ENCODE measurements around the gene METTL15. TPM values are rescaled to one million over a fixed set of nuclear protein-coding genes. Genes with fewer than 3 reads are reported as not detected.

The METTL15 gene
- total RNA-seq, 2 donors from 2014 or later = 8.8 to 16.8 TPM

DNA sequence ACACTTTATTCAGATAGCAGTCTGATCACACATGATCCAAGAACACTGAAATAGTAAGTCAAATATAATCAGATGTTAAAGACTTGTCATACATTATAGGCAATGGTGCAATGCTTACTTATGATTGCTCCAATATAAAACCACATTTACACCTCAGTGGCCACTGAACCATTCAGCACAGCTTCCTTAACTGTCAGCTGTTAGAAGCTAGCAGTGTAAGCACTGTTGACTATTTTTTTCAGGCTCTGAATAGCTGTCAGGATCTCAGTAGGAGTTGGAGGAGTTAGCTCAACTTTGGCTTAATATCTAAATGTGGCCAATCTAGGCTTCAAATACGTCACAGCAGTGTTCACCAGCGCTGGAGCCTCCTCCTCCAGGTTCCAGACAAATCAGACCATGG is 36.6 kb downstream of the METTL15 start:
- Histone ChIP-seq H3K9me3 (no peaks in the 10 kb centered on the region), H3K4me3 (no peak overlapping the region), H3K36me3 (no peaks in the 10 kb centered on the region), H3K4me1 (replicated peaks) (no peaks in the 10 kb centered on the region), H3K27me3 (replicated peaks; ENCODE audit: insufficient read depth) (no peaks in the 10 kb centered on the region), H3K27ac (no peak overlapping the region)
- 100% methylated on average over 2 of the region's 2 CpGs for WGBS
- no peak for DNase-seq (ENCODE audit: low spot score)
- TF ChIP-seq CTCF (IDR thresholded peaks at IDR 0.05) (no peak), POLR2AphosphoS5 (IDR thresholded peaks at IDR 0.05) (no peak), POLR2A (IDR thresholded peaks at IDR 0.05) (no peak)
- intact Hi-C loops (cut with DNase I) = no loop called here

DNA sequence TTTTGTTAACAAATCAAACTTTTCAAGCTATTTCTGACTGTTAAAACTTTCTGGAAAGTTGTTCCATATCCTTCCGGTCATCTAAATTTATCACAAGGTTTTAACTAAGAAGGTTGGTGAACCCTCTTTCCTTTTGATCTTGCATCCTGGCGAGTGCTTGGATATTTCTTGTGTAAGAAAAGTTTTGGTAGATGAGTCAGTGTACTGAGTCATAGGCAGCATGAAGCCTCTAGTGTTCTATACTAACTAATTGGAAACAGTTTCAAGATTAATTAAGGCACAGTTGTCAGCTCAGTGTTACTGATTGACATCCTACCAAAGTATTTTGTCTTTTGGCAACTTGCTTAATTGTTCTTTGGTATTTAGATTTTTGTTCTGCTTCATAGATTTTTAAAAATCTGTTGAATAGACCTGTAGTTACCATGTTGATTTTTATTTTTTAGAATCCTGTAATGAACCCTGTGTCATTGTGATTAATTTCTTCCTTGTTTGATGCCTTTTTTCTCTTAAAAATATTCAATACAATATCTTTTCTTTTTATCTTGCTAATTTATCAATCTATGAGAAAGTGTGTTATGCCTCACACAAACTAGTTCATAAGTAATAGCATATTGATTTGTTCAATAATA is 38.0 kb downstream of the METTL15 start:
- Histone ChIP-seq H3K27me3 (replicated peaks; ENCODE audit: insufficient read depth) (no peaks in the 10 kb centered on the region), H3K4me1 (replicated peaks) (no peaks in the 10 kb centered on the region), H3K36me3 (no peaks in the 10 kb centered on the region), H3K9me3 (no peaks in the 10 kb centered on the region), H3K4me3 (no peak overlapping the region), H3K27ac (no peak overlapping the region)
- TF ChIP-seq POLR2A (IDR thresholded peaks at IDR 0.05) (no peak), CTCF (IDR thresholded peaks at IDR 0.05) (no peak), POLR2AphosphoS5 (IDR thresholded peaks at IDR 0.05) (no peak)
- intact Hi-C loops (cut with DNase I) = no loop called here
- 78% methylated on average over 2 of the region's 2 CpGs for WGBS
- no peak for DNase-seq (ENCODE audit: low spot score)

DNA sequence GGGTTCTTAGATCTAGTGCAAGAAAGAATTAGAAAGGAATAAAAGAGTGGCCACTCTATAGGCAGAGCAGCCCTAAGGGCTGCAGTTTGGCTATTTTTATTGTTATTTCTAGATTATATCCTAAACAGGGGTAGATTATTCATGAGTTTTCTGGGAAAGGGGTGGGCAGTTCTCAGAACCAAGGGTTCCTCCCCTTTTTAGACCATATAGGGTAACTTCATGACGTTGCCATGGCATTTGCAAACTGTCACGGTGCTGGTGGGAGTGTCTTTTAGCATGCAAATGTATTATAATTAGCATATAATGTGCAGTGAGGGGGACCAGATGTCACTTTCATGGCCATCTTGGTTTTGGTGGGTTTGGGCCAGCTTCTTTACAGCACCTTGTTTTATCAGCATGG is 44.6 kb downstream of the METTL15 start:
- intact Hi-C loops (cut with DNase I) = no loop called here
- WGBS = 98% methylated on average over 2 of the region's 2 CpGs
- Histone ChIP-seq H3K27ac (no peak overlapping the region), H3K4me1 (replicated peaks) (no peaks in the 10 kb centered on the region), H3K4me3 (no peak overlapping the region), H3K36me3 (no peaks in the 10 kb centered on the region), H3K27me3 (replicated peaks; ENCODE audit: insufficient read depth) (no peaks in the 10 kb centered on the region), H3K9me3 (no peaks in the 10 kb centered on the region)
- no peak for DNase-seq (ENCODE audit: low spot score)
- no peak for TF ChIP-seq CTCF (IDR thresholded peaks at IDR 0.05)
- no peak for TF ChIP-seq POLR2AphosphoS5 (IDR thresholded peaks at IDR 0.05)
- no peak for TF ChIP-seq POLR2A (IDR thresholded peaks at IDR 0.05)

DNA sequence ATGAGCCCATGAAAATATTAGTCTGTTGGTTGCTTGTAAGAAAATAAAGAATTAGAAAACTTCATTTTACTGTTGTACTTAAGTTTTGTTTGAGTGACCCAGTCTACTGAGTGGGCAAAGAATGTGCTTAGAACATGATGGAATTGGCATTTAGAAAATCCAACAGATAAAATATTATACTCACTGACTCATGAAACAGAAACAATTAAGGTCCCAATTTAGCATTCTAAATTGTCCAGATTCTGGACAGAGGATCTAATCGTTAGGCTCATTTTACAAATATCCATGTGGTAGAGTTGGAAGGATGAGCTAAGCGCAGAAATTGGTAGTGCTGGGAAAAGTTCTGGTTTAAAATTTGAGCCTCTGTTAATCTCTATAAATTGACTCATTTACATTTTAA is 45.4 kb downstream of the METTL15 start:
- Histone ChIP-seq H3K4me1 (replicated peaks) (no peaks in the 10 kb centered on the region), H3K4me3 (no peak overlapping the region), H3K27ac (no peak overlapping the region), H3K27me3 (replicated peaks; ENCODE audit: insufficient read depth) (no peaks in the 10 kb centered on the region), H3K9me3 (no peaks in the 10 kb centered on the region), H3K36me3 (no peaks in the 10 kb centered on the region)
- intact Hi-C loops (cut with DNase I) = no loop called here
- WGBS = 88% methylated on average over 2 of the region's 2 CpGs
- TF ChIP-seq POLR2AphosphoS5 (IDR thresholded peaks at IDR 0.05) = no peak
- no peak for TF ChIP-seq CTCF (IDR thresholded peaks at IDR 0.05)
- TF ChIP-seq POLR2A (IDR thresholded peaks at IDR 0.05) = no peak
- DNase-seq (ENCODE audit: low spot score) = no peak

DNA sequence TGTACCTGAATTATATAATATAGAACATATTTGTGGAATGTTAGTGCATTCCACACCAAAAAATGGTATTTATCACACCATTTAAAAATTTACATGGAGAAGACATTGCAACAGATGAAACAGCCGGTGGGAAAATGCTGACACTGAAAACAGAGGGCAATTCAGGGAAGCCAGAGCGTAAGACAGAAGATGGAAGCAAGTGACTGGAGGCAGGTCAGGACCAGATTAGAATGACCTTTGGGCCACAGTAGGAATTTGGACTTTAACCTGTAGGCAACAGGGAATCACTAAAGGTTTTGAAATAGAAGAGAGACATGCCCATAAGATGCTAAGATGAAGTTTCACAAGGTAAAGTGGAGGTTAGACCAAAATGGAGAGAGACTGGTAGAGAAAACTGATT is 60.5 kb downstream of the METTL15 start:
- intact Hi-C loops (cut with DNase I) = no loop called here
- H3K27ac ChIP-seq = no peak overlapping the region
- TF ChIP-seq POLR2AphosphoS5 (IDR thresholded peaks at IDR 0.05) (no peak), POLR2A (IDR thresholded peaks at IDR 0.05) (no peak), CTCF (IDR thresholded peaks at IDR 0.05) (no peak)
- no peaks in the 10 kb centered on the region for H3K36me3 ChIP-seq
- 95% methylated on average over 2 of the region's 2 CpGs for WGBS
- H3K9me3 ChIP-seq = no peaks in the 10 kb centered on the region
- no peak for DNase-seq (ENCODE audit: low spot score)
- H3K4me3 ChIP-seq = no peak overlapping the region
- no peaks in the 10 kb centered on the region for H3K27me3 ChIP-seq (replicated peaks; ENCODE audit: insufficient read depth)
- H3K4me1 ChIP-seq (replicated peaks) = no peaks in the 10 kb centered on the region

Measured in prostate gland (tissue), 2 donors.